Left lung (tissue), 10 donors: Measurements from ENCODE around the gene ATXN1. TPM values are rescaled to one million over a fixed set of nuclear protein-coding genes. Genes with fewer than 3 reads are reported as not detected.
A peak's percentile ranks its signal among the peaks of the same experiment; 100 is the strongest.

ENCODE experiments used
- ATAC-seq: fragments of 200-7000 bp; cut with Tn5 transposase; one replicate; pipeline ENCODE4 v1.9.1; 2020; ENCODE audit warnings: moderate library complexity
- DNase-seq, 4 donors: peaks; one replicate each; pipeline ENCODE4 v3.0.0-alpha.2; 2013 to 2020
- H3K27ac ChIP-seq, 2 donors: fragments of 200-600 bp; sonication (generic) in 1 of 2; one replicate each; pipeline versions ENCODE4 v1.5.0 to v1.8.0; 2020 to 2021
- H3K27me3 ChIP-seq, 2 donors: fragments of 200-600 bp; sonication (generic) in 1 of 2; one replicate each; pipeline versions ENCODE4 v1.5.0 to v1.8.0; 2020 to 2021
- H3K36me3 ChIP-seq, 2 donors: fragments of 200-600 bp; sonication (generic) in 1 of 2; one replicate each; pipeline versions ENCODE4 v1.5.0 to v1.8.0; 2020 to 2021
- H3K4me1 ChIP-seq, 2 donors: fragments of 200-600 bp; one replicate each; pipeline ENCODE4 v1.8.0; 2021
- H3K4me3 ChIP-seq, 2 donors: fragments of 200-600 bp; sonication (generic) in 1 of 2; one replicate each; pipeline versions ENCODE4 v1.5.0 to v1.8.0; 2020 to 2021; ENCODE audit warnings: mild to moderate bottlenecking in 1 of 2
- H3K9me3 ChIP-seq, 2 donors: fragments of 200-600 bp; sonication (generic) in 1 of 2; one replicate each; pipeline versions ENCODE4 v1.5.0 to v1.8.0; 2020 to 2021
- CTCF ChIP-seq, 2 donors: fragments of 200-600 bp; sonication (generic) in 1 of 2; IDR thresholded peaks; one replicate each; pipeline versions ENCODE4 v1.5.0 to v1.8.0; 2021; ENCODE audit warnings: antibody characterized with exemption in 2 of 2
- intact Hi-C, 2 donors: fragments of 100-400 bp; cut with DNase I; formaldehyde crosslinking; loops; one replicate each; pipeline versions ENCODE4 v1.11.2 to v1.14.2; 2022
- polyA plus RNA-seq, 6 donors: library from polyadenylated mRNA; unstranded; fragments of 120-200 nt; gene quantifications; one replicate each; pipeline ENCODE4 v1.2.1, GENCODE V29; 2013; ENCODE audit not compliant: insufficient read length in 6 of 6
- total RNA-seq, 2 donors: library from RNA; stranded (reverse); fragmentation: NEBNext Ultra II Directional; extraction: Animal tissue kit (Norgen Biotek cat#: 25700); gene quantifications; one replicate each; pipeline ENCODE4 v1.2.1, GENCODE V29; 2021
- donor health status: DM: no; HTN: yes; CAD: no.
- donor health status: DM: no; HTN: no; CAD: no.

ATXN1 gene
- total and polyA plus RNA-seq, 8 donors, result 23.3 to 67.4 (median 27.3) TPM

GRCh38 chr6:16766043-16766536, 4.8 kb upstream of the ATXN1 start:
- Histone ChIP-seq H3K27me3 (no peaks in the 10 kb centered on the region), H3K27ac (peak overlapping the region in 1 of 2 donors; percentile 16), H3K9me3 (no peaks in the 10 kb centered on the region), H3K4me1 (peaks cover 27 to 85% of the 10 kb centered on the region in 2 donors), H3K4me3 (no peak overlapping the region), H3K36me3 (no peaks in the 10 kb centered on the region)
- TF ChIP-seq CTCF (IDR thresholded peaks at IDR 0.05), result no peak
- DNase-seq (no peak), ATAC-seq (no peak)
- intact Hi-C loops, result loop anchor here (10.0 kb wide), 2 partner anchors 319 to 431 kb away; no protein-coding TSS in a partner anchor

GRCh38 chr6:16765235-16765634, 4.0 kb upstream of the ATXN1 start:
- Histone ChIP-seq H3K4me1 (peaks cover 22 to 76% of the 10 kb centered on the region in 2 donors), H3K36me3 (no peaks in the 10 kb centered on the region), H3K9me3 (no peaks in the 10 kb centered on the region), H3K4me3 (no peak overlapping the region), H3K27ac (no peak overlapping the region), H3K27me3 (no peaks in the 10 kb centered on the region)
- DNase-seq (no peak), ATAC-seq (no peak)
- TF ChIP-seq CTCF (IDR thresholded peaks at IDR 0.05), result no peak
- intact Hi-C loops, result loop anchor here (10.0 kb wide), 2 partner anchors 320 to 430 kb away; no protein-coding TSS in a partner anchor

- Histone ChIP-seq H3K27ac (no peak overlapping the region), H3K36me3 (no peaks in the 10 kb centered on the region), H3K4me3 (no peak overlapping the region), H3K4me1 (peaks cover 13 to 68% of the 10 kb centered on the region in 2 donors), H3K27me3 (no peaks in the 10 kb centered on the region), H3K9me3 (no peaks in the 10 kb centered on the region)
- ATAC-seq (no peak), DNase-seq (peak in 1 of 4 donors; percentile 63)
- intact Hi-C loops, result loop anchor here (5.0 to 10.0 kb wide), 4 partner anchors 252 to 430 kb away; no protein-coding TSS in a partner anchor
- TF ChIP-seq CTCF (IDR thresholded peaks at IDR 0.05), result peak in 1 of 2 donors; percentile 21
These were observed 3.1 kb upstream of the ATXN1 start for GRCh38 chr6:16764188-16764950.

- TF ChIP-seq CTCF (IDR thresholded peaks at IDR 0.05), result peak; percentile 56 to 75
- intact Hi-C loops, result loop anchor here (5.0 to 10.0 kb wide), 4 partner anchors 251 to 428 kb away; no protein-coding TSS in a partner anchor
- ATAC-seq (peak; percentile 37), DNase-seq (peak in 3 of 4 donors; percentile 68 to 84 (median 82))
- H3K27me3 ChIP-seq, result no peaks in the 10 kb centered on the region
- H3K9me3 ChIP-seq, result no peaks in the 10 kb centered on the region
- peaks cover 8 to 68% of the 10 kb centered on the region in 2 donors for H3K4me1 ChIP-seq
- H3K27ac ChIP-seq, result peak overlapping the region; percentile 98 to 99
- no peaks in the 10 kb centered on the region for H3K36me3 ChIP-seq
- peak overlapping the region; percentile 70 for H3K4me3 ChIP-seq
These were observed 1.6 kb upstream of the ATXN1 start for GRCh38 chr6:16762550-16763477.
